Measurements from ENCODE around the gene CDH4.

Gene CDH4

GRCh38 chr20:61763740-61764400 is 511.8 kb downstream of the CDH4 start:
- no peak for DNase-seq

- no peak for DNase-seq
These were observed 512.5 kb downstream of the CDH4 start for GRCh38 chr20:61764471-61765025.

GRCh38 chr20:61765081-61765870 is 513.2 kb downstream of the CDH4 start:
- DNase-seq = no peak

- no peak for DNase-seq
These were observed 514.0 kb downstream of the CDH4 start for GRCh38 chr20:61765871-61766654.

- no peak for DNase-seq
These were observed 515.0 kb downstream of the CDH4 start for GRCh38 chr20:61766921-61767610.

- DNase-seq = no peak
These were observed 515.9 kb downstream of the CDH4 start for GRCh38 chr20:61767761-61768494.

GRCh38 chr20:61768571-61769285 is 516.7 kb downstream of the CDH4 start:
- DNase-seq = no peak

- DNase-seq = no peak
These were observed 517.3 kb downstream of the CDH4 start for GRCh38 chr20:61769286-61769832.

- DNase-seq = no peak
These were observed 518.1 kb downstream of the CDH4 start for GRCh38 chr20:61770113-61770585.

GRCh38 chr20:61771805-61772350 is 519.8 kb downstream of the CDH4 start:
- DNase-seq = no peak

- DNase-seq = no peak
These were observed 521.0 kb downstream of the CDH4 start for GRCh38 chr20:61772828-61773631.

- DNase-seq = no peak
These were observed 522.0 kb downstream of the CDH4 start for GRCh38 chr20:61773926-61774587.

- no peak for DNase-seq
These were observed 523.4 kb downstream of the CDH4 start for GRCh38 chr20:61775423-61775822.

- no peak for DNase-seq
These were observed 524.5 kb downstream of the CDH4 start for GRCh38 chr20:61776491-61777075.

- no peak for DNase-seq
These were observed 525.9 kb downstream of the CDH4 start for GRCh38 chr20:61777773-61778494.

- DNase-seq = no peak
These were observed 526.4 kb downstream of the CDH4 start for GRCh38 chr20:61778495-61778863.

- DNase-seq = no peak
These were observed 527.3 kb downstream of the CDH4 start for GRCh38 chr20:61779176-61779965.

Measured in activated CD8-positive, alpha-beta memory T cell treated with anti-CD3 and anti-CD28 coated beads for 24 hours (primary cell).